Suprapubic skin (tissue), 4 donors: ENCODE results near the gene BAIAP2L2. TPM values are rescaled to one million over a fixed set of nuclear protein-coding genes. Genes with fewer than 3 reads are reported as not detected.

Source experiments
- DNase-seq, 2 donors: peaks; one replicate each; pipeline ENCODE4 v3.0.0-alpha.2; 2019; ENCODE audit warnings: low spot score in 2 of 2
- H3K27ac ChIP-seq: fragments of 200-600 bp; sonication (generic); one replicate; pipeline ENCODE4 v1.5.1; 2019
- H3K27me3 ChIP-seq: fragments of 200-600 bp; sonication (generic); one replicate; pipeline ENCODE4 v1.5.1; 2019
- H3K36me3 ChIP-seq: fragments of 200-600 bp; sonication (generic); one replicate; pipeline ENCODE4 v1.5.1; 2019
- H3K4me1 ChIP-seq: fragments of 200-600 bp; sonication (generic); one replicate; pipeline ENCODE4 v1.5.1; 2019
- H3K4me3 ChIP-seq: fragments of 200-600 bp; sonication (generic); one replicate; pipeline ENCODE4 v1.5.1; 2019; ENCODE audit warnings: mild to moderate bottlenecking
- H3K9me3 ChIP-seq: fragments of 200-600 bp; sonication (generic); one replicate; pipeline ENCODE4 v1.5.1; 2019
- EP300 ChIP-seq: sonication (generic); formaldehyde crosslinking; IDR thresholded peaks from one replicate; pipeline ENCODE4 v1.6.1; 2017; ENCODE audit warnings: antibody characterized with exemption
- POLR2A ChIP-seq, 2 donors: fragments of 450-650 bp; IDR thresholded peaks; one replicate each; pipeline ENCODE4 v1.6.1; 2017; ENCODE audit warnings: antibody characterized with exemption in 2 of 2, mild to moderate bottlenecking in 2 of 2, moderate library complexity in 2 of 2
- POLR2AphosphoS5 ChIP-seq, 3 donors: sonication (generic); formaldehyde crosslinking; IDR thresholded peaks; one replicate each; pipeline ENCODE4 v1.6.1; 2017; ENCODE audit warnings: antibody characterized with exemption in 3 of 3
- WGBS: methylation state at CpG from one replicate; pipeline ENCODE4 v1.1.5; 2018; 5-methylcytosine and 5-hydroxymethylcytosine counted together
- total RNA-seq, 4 donors: library from RNA; depleted of rRNA; stranded (reverse); fragments of >200 nt; gene quantifications; one replicate each; pipeline ENCODE4 v1.1.0, GENCODE V29; 2016
- TF ChIP-seq, protein P1 (sequence below), 2 donors: fragments of 200-600 bp in 1 of 2; fragments of 450-650 bp in 1 of 2; sonication (generic) in 1 of 2; IDR thresholded peaks; one replicate each; pipeline ENCODE4 v1.5.1; 2016 to 2019; ENCODE audit warnings: antibody characterized with exemption in 2 of 2, mild to moderate bottlenecking in 1 of 2, moderate library complexity in 1 of 2

Gene BAIAP2L2
- total RNA-seq, 4 donors from 2014 or later, result 0.49 to 1.7 (median 1.6) TPM

DNA sequence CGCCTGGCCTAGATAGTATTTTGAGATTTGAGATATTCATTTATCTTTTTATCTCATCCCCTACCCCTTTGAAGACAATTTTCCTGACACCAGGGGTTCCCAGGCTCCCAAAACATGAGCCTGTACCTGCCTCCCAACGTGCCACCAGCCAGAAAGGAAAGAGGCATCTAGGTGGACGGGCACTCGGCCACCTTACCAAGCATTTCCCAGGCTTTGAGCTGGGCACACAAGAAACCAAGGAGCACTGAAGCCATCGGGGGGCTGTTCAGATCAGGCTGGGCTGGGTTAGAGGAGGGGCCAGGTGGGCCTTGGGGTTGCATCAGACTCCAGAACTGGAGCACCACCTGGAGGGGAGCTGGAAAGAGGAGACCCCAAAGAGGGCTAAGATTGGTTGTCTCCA is 28.5 kb upstream of the BAIAP2L2 start:
- no peak for TF ChIP-seq POLR2AphosphoS5 (IDR thresholded peaks at IDR 0.05)
- TF ChIP-seq EP300, result no peak
- no peak for TF ChIP-seq POLR2A (IDR thresholded peaks at IDR 0.05)
- TF ChIP-seq, protein P1, sequence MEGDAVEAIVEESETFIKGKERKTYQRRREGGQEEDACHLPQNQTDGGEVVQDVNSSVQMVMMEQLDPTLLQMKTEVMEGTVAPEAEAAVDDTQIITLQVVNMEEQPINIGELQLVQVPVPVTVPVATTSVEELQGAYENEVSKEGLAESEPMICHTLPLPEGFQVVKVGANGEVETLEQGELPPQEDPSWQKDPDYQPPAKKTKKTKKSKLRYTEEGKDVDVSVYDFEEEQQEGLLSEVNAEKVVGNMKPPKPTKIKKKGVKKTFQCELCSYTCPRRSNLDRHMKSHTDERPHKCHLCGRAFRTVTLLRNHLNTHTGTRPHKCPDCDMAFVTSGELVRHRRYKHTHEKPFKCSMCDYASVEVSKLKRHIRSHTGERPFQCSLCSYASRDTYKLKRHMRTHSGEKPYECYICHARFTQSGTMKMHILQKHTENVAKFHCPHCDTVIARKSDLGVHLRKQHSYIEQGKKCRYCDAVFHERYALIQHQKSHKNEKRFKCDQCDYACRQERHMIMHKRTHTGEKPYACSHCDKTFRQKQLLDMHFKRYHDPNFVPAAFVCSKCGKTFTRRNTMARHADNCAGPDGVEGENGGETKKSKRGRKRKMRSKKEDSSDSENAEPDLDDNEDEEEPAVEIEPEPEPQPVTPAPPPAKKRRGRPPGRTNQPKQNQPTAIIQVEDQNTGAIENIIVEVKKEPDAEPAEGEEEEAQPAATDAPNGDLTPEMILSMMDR (IDR thresholded peaks at IDR 0.05), result no peak
- no peaks in the 10 kb centered on the region for H3K27me3 ChIP-seq
- WGBS, result 83% methylated on average over 5 of the region's 5 CpGs

DNA sequence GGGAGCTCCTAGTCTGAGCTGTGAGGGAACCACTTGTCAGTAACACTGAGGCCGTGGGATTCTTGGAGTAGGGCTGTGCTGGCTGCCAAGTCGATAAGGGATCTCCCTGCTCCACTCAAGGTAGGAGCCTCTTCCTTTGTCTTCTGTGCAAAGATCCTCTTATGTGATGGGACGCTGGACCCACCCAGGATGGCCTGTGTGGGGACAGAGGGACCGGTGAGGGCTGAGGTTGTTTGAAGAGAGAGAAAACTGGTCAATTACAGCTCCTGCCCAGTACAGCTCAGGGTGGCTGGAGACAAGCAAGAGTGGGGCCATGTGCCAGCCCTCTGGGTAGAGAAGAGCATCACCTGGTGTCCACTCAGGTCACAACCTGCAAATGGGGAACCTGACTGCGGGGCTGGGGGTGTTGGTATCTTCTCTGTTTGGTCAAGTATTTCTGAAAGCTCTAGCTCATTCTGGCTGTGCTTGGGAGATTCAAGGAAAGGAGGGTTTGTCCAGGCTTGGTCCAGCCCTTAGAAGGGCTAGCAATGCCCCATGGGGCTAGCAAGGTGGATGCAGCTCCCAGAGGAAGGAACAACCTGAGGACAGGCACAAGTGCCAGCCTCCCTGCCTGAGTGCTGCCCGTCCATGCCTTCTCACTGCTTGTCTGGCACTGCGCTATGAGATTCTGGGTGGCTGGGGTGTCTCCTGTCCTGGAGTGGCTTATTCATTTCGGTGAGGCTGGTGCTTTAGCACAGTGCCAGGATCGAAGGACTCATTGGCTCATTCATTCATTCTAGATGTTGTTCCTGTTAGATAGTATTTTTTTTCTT is 27.6 kb upstream of the BAIAP2L2 start:
- Histone ChIP-seq H3K27ac (no peak overlapping the region), H3K27me3 (no peaks in the 10 kb centered on the region), H3K4me1 (no peaks in the 10 kb centered on the region), H3K9me3 (no peaks in the 10 kb centered on the region), H3K4me3 (no peak overlapping the region), H3K36me3 (peaks cover 35% of the 10 kb centered on the region)
- TF ChIP-seq POLR2A (IDR thresholded peaks at IDR 0.05) (no peak), POLR2AphosphoS5 (IDR thresholded peaks at IDR 0.05) (no peak), EP300 (no peak)
- TF ChIP-seq, protein P1 (IDR thresholded peaks at IDR 0.05), result no peak
- 92% methylated on average over 9 of the region's 9 CpGs for WGBS
- DNase-seq, result peak; percentile 55 to 69

More for the DNA sequence above, 28.5 kb upstream of the BAIAP2L2 start:
- H3K4me1 ChIP-seq, result no peaks in the 10 kb centered on the region
- H3K36me3 ChIP-seq, result peaks cover 35% of the 10 kb centered on the region
- H3K27ac ChIP-seq, result no peak overlapping the region
- no peaks in the 10 kb centered on the region for H3K9me3 ChIP-seq
- peak; percentile 19 to 48 for DNase-seq
- no peak overlapping the region for H3K4me3 ChIP-seq

DNA sequence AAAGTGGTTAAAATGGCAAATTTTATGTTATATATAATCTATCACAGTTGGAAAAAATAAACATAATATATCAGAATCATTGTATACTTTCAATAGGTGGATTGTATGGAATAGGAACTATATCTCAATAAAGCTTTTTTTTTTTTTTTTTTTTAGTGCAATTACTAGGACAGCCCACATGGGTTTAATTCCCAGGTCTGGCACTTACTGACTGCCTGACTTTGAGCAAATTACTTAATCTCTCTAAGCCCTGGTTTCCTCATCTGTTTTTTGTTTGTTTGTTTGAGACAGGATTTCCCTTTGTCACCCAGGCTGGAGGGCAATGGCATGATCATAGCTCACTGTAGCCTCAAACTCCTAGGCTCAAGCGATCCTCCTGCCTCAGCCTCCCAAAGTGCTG is 26.1 kb upstream of the BAIAP2L2 start:
- Histone ChIP-seq H3K36me3 (peaks cover 40% of the 10 kb centered on the region), H3K4me3 (no peak overlapping the region), H3K9me3 (no peaks in the 10 kb centered on the region), H3K27ac (no peak overlapping the region), H3K4me1 (no peaks in the 10 kb centered on the region), H3K27me3 (no peaks in the 10 kb centered on the region)
- WGBS, result 100% methylated on average over 1 of the region's 1 CpG
- TF ChIP-seq EP300, result no peak
- TF ChIP-seq POLR2AphosphoS5 (IDR thresholded peaks at IDR 0.05), result no peak
- TF ChIP-seq, protein P1 (IDR thresholded peaks at IDR 0.05), result no peak
- TF ChIP-seq POLR2A (IDR thresholded peaks at IDR 0.05), result no peak
- peak in 1 of 2 donors; percentile 19 for DNase-seq

DNA sequence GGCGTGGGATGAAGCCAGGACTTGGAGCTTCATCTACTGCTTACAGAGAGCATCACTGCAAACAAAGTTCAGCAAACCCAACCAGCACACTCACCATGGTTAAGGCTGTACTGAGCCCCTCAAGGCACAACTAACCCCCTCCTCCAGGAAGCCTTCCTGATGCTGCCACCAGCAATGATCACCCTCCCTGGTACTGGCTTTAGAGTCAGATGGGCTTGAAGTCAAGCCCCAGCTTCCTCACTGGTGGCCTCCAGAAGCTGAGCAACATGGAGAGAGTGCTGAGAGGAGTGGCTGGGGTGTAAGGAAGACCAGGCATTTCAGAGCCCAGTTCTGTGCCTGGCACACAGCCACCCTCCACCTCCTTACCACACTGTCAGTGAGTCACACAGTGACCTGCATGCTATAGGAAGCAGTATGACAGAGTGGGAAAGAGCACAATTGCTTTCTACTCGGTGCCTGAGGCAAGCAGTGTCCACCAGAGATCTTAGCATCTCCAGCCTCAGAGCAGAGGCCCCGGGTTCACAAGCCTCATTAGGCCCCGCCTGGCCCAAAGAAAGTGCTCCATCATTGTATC is 24.7 kb upstream of the BAIAP2L2 start:
- DNase-seq, result peak in 1 of 2 donors; percentile 45
- Histone ChIP-seq H3K27me3 (no peaks in the 10 kb centered on the region), H3K4me3 (no peak overlapping the region), H3K9me3 (no peaks in the 10 kb centered on the region), H3K27ac (no peak overlapping the region), H3K36me3 (peaks cover 39% of the 10 kb centered on the region), H3K4me1 (no peaks in the 10 kb centered on the region)
- TF ChIP-seq POLR2AphosphoS5 (IDR thresholded peaks at IDR 0.05) (no peak), EP300 (no peak), POLR2A (IDR thresholded peaks at IDR 0.05) (no peak)
- TF ChIP-seq, protein P1 (IDR thresholded peaks at IDR 0.05), result no peak
- WGBS, result 81% methylated on average over 3 of the region's 4 CpGs

DNA sequence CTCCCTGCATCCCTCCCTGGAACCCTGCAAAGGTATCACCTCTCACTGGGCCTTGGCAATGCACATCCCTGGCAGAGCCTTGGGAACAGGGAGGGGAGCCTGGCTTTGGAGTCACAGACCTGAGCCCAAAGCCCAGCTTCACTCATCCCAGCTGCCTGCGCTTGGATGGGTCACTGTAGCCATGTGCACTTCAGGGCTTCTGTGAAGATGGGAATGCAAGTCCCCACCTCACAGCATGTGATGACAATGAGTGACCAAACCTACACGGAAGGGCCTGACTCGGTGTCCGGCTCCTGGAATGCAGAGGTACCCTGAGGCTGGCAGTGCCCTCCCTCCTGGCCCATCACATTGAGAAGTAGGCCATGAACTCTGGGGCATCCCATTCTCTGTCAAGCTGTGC is 22.8 kb upstream of the BAIAP2L2 start:
- 88% methylated on average over 3 of the region's 4 CpGs for WGBS
- Histone ChIP-seq H3K27ac (no peak overlapping the region), H3K27me3 (no peaks in the 10 kb centered on the region), H3K36me3 (peaks cover 43% of the 10 kb centered on the region), H3K4me3 (no peak overlapping the region), H3K9me3 (no peaks in the 10 kb centered on the region), H3K4me1 (no peaks in the 10 kb centered on the region)
- no peak for TF ChIP-seq POLR2AphosphoS5 (IDR thresholded peaks at IDR 0.05)
- TF ChIP-seq, protein P1 (IDR thresholded peaks at IDR 0.05), result no peak
- no peak for TF ChIP-seq EP300
- no peak for TF ChIP-seq POLR2A (IDR thresholded peaks at IDR 0.05)
- peak; percentile 41 to 45 for DNase-seq
